H9 (cell line): Measurements from ENCODE around the gene CTNNAL1. TPM values are rescaled to one million over a fixed set of nuclear protein-coding genes. Genes with fewer than 3 reads are reported as not detected.
A peak's percentile ranks its signal among the peaks of the same experiment; 100 is the strongest.

ENCODE experiments used
- DNase-seq: peaks from one replicate; pipeline ENCODE4 v3.0.0-alpha.2; 2017
- H2AFZ ChIP-seq: one replicate; pipeline ENCODE4 v1.6.1; 2013; ENCODE audit warnings: mild to moderate bottlenecking, low read length, control low read depth, moderate library complexity
- H2AK5ac ChIP-seq: 2 replicates; pipeline ENCODE4 v1.6.1; 2013; ENCODE audit warnings: low read length, control low read depth, mixed read lengths; ENCODE audit not compliant: insufficient read length
- H2BK120ac ChIP-seq: one replicate; pipeline ENCODE4 v1.6.1; 2013; ENCODE audit warnings: low read depth, mild to moderate bottlenecking, low read length, control low read depth, inconsistent platforms; ENCODE audit not compliant: poor library complexity, severe bottlenecking
- H2BK12ac ChIP-seq: 2 replicates; pipeline ENCODE4 v1.6.1; 2013; ENCODE audit warnings: low read length, control low read depth, mixed read lengths, low read depth; ENCODE audit not compliant: insufficient read length
- H2BK15ac ChIP-seq: 2 replicates; pipeline ENCODE4 v1.6.1; 2013; ENCODE audit warnings: low read depth, low read length, control low read depth
- H2BK20ac ChIP-seq: one replicate; pipeline ENCODE4 v1.6.1; 2013; ENCODE audit warnings: low read depth, mild to moderate bottlenecking, low read length, control low read depth, inconsistent platforms; ENCODE audit not compliant: poor library complexity, severe bottlenecking
- H2BK5ac ChIP-seq: 2 replicates; pipeline ENCODE4 v1.6.1; 2013; ENCODE audit warnings: low read length, control low read depth, mixed read lengths; ENCODE audit not compliant: insufficient read length
- H3K14ac ChIP-seq: 2 replicates; pipeline ENCODE4 v1.6.1; 2013; ENCODE audit warnings: low read length, control low read depth; ENCODE audit not compliant: insufficient read depth
- H3K18ac ChIP-seq: 2 replicates; pipeline ENCODE4 v1.6.1; 2013; ENCODE audit warnings: low read depth, mild to moderate bottlenecking, mixed read lengths, low read length, control low read depth; ENCODE audit not compliant: insufficient read length
- H3K23ac ChIP-seq: 2 replicates; pipeline ENCODE4 v1.6.1; 2013; ENCODE audit warnings: low read length, control low read depth, mixed read lengths, low read depth; ENCODE audit not compliant: insufficient read length
- H3K23me2 ChIP-seq: 2 replicates; pipeline ENCODE4 v1.6.1; 2013; ENCODE audit warnings: low read depth, mild to moderate bottlenecking, mixed read lengths, low read length, control low read depth; ENCODE audit not compliant: insufficient read length, poor library complexity, severe bottlenecking
- H3K27ac ChIP-seq: 2 replicates; pipeline ENCODE4 v1.5.1; 2013; ENCODE audit warnings: low read length, control low read depth, mixed read lengths, low read depth; ENCODE audit not compliant: insufficient read length
- H3K27me3 ChIP-seq: 2 replicates; pipeline ENCODE4 v1.6.1; 2013; ENCODE audit warnings: low read length, control low read depth, inconsistent platforms; ENCODE audit not compliant: insufficient read depth
- H3K4ac ChIP-seq: 2 replicates; pipeline ENCODE4 v1.6.1; 2013; ENCODE audit warnings: low read depth, mild to moderate bottlenecking, control low read depth, inconsistent platforms, low read length, moderate library complexity
- H3K4me1 ChIP-seq: 2 replicates; pipeline ENCODE4 v1.6.1; 2013; ENCODE audit warnings: low read length, control low read depth, inconsistent platforms; ENCODE audit not compliant: insufficient read depth
- H3K4me2 ChIP-seq: 2 replicates; pipeline ENCODE4 v1.6.1; 2013; ENCODE audit warnings: low read length, control low read depth, mixed read lengths; ENCODE audit not compliant: insufficient read length, insufficient read depth
- H3K56ac ChIP-seq: 2 replicates; pipeline ENCODE4 v1.6.1; 2013; ENCODE audit warnings: low read depth, mild to moderate bottlenecking, mixed read lengths, low read length, control low read depth; ENCODE audit not compliant: insufficient read length
- H3K79me1 ChIP-seq: 2 replicates; pipeline ENCODE4 v1.6.1; 2013; ENCODE audit warnings: low read depth, mild to moderate bottlenecking, moderate library complexity, low read length, control low read depth, inconsistent platforms; ENCODE audit not compliant: insufficient read depth, poor library complexity, severe bottlenecking
- H3K79me2 ChIP-seq: 2 replicates; pipeline ENCODE4 v1.6.1; 2013; ENCODE audit warnings: low read length, control low read depth, inconsistent platforms; ENCODE audit not compliant: insufficient read depth
- H3K9ac ChIP-seq: 2 replicates; pipeline ENCODE4 v1.6.1; 2013; ENCODE audit warnings: low read length, control low read depth, mixed read lengths; ENCODE audit not compliant: insufficient read length; ENCODE audit errors: extremely low read depth
- H3K9me3 ChIP-seq: one replicate; pipeline ENCODE4 v1.6.1; 2013; ENCODE audit warnings: low read depth, low read length, inconsistent platforms; ENCODE audit not compliant: control insufficient read depth
- H3T11ph ChIP-seq: one replicate; pipeline ENCODE4 v1.6.1; 2013; ENCODE audit warnings: mild to moderate bottlenecking, low read length, control low read depth, inconsistent platforms
- H4K20me1 ChIP-seq: one replicate; pipeline ENCODE4 v1.6.1; 2013; ENCODE audit not compliant: control insufficient read depth, insufficient read length, insufficient read depth
- H4K5ac ChIP-seq: 2 replicates; pipeline ENCODE4 v1.6.1; 2013; ENCODE audit warnings: low read depth, mild to moderate bottlenecking, mixed read lengths, low read length, control low read depth; ENCODE audit not compliant: insufficient read length
- H4K8ac ChIP-seq: replicated peaks from 2 replicates; pipeline ENCODE4 v1.6.1; 2013; ENCODE audit warnings: low read length, control low read depth, mixed read lengths, low read depth; ENCODE audit not compliant: insufficient read length
- H4K91ac ChIP-seq: 2 replicates; pipeline ENCODE4 v1.6.1; 2013; ENCODE audit warnings: low read depth, mild to moderate bottlenecking, moderate library complexity, mixed read lengths, low read length, control low read depth; ENCODE audit not compliant: insufficient read length
- H3K27ac Mint-ChIP-seq, 3 experiments: 2 replicates in 2 of 3; 3 replicates in 1 of 3; pipeline ENCODE4 v1.8.0; 2020 to 2021; ENCODE audit warnings: mixed read lengths in 3 of 3, mild to moderate bottlenecking in 1 of 3, moderate library complexity in 1 of 3
- H3K27me3 Mint-ChIP-seq: 2 replicates; pipeline ENCODE4 v1.8.0; 2021; ENCODE audit warnings: low read depth, mild to moderate bottlenecking, moderate library complexity, mixed read lengths
- H3K36me3 Mint-ChIP-seq, 3 experiments: 2 replicates in 2 of 3; 3 replicates in 1 of 3; pipeline ENCODE4 v1.8.0; 2020 to 2021; ENCODE audit warnings: low read depth in 3 of 3, mixed read lengths in 3 of 3; ENCODE audit not compliant: insufficient read depth in 1 of 3
- H3K4me1 Mint-ChIP-seq, 2 experiments: 2 replicates each; pipeline ENCODE4 v1.8.0; 2020; ENCODE audit warnings: mixed read lengths in 2 of 2
- H3K4me3 Mint-ChIP-seq, 2 experiments: 2 replicates in 1 of 2; 3 replicates in 1 of 2; pipeline ENCODE4 v1.8.0; 2020 to 2021; ENCODE audit warnings: mild to moderate bottlenecking in 2 of 2, mixed read lengths in 2 of 2, moderate library complexity in 1 of 2
- H3K9me3 Mint-ChIP-seq, 2 experiments: 2 replicates in 1 of 2; 3 replicates in 1 of 2; pipeline ENCODE4 v1.8.0; 2020; ENCODE audit warnings: mild to moderate bottlenecking in 2 of 2, mixed read lengths in 2 of 2, moderate library complexity in 1 of 2
- CTCF ChIP-seq: fragments of 200-600 bp; sonication (generic); conservative IDR thresholded peaks from 3 replicates; pipeline ENCODE4 v1.8.0; 2021; ENCODE audit warnings: antibody characterized with exemption, mild to moderate bottlenecking
- WGBS: extraction: QIAGEN DNeasy Blood & Tissue Kit; methylation state at CpG from one replicate; pipeline ENCODE4 v1.1.7; 2013; ENCODE audit warnings: missing lambda C conversion rate, low lambda C conversion rate, mixed read lengths; ENCODE audit not compliant: insufficient read length; ENCODE audit errors: extremely low coverage; 5-methylcytosine and 5-hydroxymethylcytosine counted together
- long read RNA-seq: library from polyadenylated mRNA; unstranded; transcript quantifications from one replicate; pipeline ENCODE4 v2.0.0, GENCODE V29; 2020
- total RNA-seq: library from RNA; stranded (reverse); gene quantifications from 2 replicates; pipeline ENCODE4 v1.2.1, GENCODE V29; 2021

The CTNNAL1 gene, protein sequence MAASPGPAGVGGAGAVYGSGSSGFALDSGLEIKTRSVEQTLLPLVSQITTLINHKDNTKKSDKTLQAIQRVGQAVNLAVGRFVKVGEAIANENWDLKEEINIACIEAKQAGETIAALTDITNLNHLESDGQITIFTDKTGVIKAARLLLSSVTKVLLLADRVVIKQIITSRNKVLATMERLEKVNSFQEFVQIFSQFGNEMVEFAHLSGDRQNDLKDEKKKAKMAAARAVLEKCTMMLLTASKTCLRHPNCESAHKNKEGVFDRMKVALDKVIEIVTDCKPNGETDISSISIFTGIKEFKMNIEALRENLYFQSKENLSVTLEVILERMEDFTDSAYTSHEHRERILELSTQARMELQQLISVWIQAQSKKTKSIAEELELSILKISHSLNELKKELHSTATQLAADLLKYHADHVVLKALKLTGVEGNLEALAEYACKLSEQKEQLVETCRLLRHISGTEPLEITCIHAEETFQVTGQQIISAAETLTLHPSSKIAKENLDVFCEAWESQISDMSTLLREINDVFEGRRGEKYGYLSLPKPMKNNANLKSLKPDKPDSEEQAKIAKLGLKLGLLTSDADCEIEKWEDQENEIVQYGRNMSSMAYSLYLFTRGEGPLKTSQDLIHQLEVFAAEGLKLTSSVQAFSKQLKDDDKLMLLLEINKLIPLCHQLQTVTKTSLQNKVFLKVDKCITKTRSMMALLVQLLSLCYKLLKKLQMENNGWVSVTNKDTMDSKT
- total RNA-seq, result 51.9 and 52.9 TPM in 2 replicates
- long read RNA-seq, transcript CTNNAL1-204 (19 exons, 2,522 nt), result minor isoform, 19 of 274 reads
- long read RNA-seq, transcript CTNNAL1-201 (19 exons, 2,490 nt), result major isoform, 171 of 274 reads
- long read RNA-seq, partial matches to known transcripts, result 38 of 274 reads
- long read RNA-seq, other reads (novel, unspliced or antisense), result 46 of 274 reads

DNA sequence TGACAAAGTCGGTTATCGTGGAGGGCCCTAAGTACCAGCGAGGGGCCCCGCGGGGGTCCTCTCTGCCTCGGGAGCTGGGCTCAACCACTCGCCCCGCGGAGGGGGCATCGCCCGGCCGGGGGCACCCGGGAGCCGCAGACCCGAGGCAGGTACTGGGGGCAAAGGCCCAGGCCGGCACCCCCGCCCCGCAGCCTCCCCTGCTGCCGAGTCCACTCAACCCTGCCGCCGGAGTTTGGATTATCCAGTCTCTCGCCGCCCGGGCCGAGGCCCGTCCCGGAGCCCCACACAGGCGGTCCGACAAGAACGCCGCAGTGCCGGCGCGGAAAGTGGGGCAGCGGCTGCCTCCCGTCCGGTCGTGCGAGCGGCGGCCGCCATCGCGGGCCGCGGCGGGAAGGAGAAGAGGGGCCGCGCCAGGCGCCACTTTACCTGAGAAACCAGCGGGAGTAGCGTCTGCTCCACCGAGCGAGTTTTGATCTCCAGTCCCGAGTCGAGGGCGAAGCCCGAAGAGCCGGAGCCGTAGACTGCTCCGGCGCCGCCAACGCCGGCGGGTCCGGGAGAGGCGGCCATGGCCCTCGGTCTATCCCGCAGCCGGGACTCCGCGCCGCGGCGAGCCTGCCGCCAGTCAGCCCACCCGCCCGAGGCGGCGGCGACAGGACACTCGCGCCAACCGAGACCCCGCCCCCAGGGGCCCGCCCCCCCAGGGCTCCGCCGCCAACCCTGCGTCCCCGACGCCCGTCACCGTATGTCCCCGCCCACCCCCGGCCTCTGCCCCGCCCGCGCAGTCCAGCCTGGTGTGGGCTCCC lies at the start of gene CTNNAL1:
Gene CTNNAL1 (minus strand): TSS at position 624 of the 803 bp plus-strand sequence. CDS start 57 bp downstream, at position 567.
- peak within 1 kb of the TSS; percentile 84 for H2AFZ ChIP-seq
- no CpG with 5 or more reads among the region's 99 CpGs for WGBS
- Mint-ChIP-seq H3K9me3 (no peaks in the 10 kb centered on the region; a peak in 2 of 5 replicates), H3K27ac (peak within 1 kb of the TSS; percentile 89 to 97 (median 95)), H3K4me3 (peak within 1 kb of the TSS; percentile 93 to 94), H3K27me3 (peaks cover 11% of the 10 kb centered on the region), H3K36me3 (peaks cover 0 to 6% (median 0%) of the 10 kb centered on the region in 3 experiments; a peak in 3 of 7 replicates), H3K4me1 (peaks cover 19 to 33% of the 10 kb centered on the region in 2 experiments)
- peak within 1 kb of the TSS; percentile 96 for H3K4me2 ChIP-seq
- H3K4ac ChIP-seq, result no peak within 1 kb of the TSS
- no peaks in the 10 kb centered on the region for H3K4me1 ChIP-seq
- H4K8ac ChIP-seq, result no peak within 1 kb of the TSS
- no peak within 1 kb of the TSS for H2BK15ac ChIP-seq
- no peak for TF ChIP-seq CTCF
- no peaks in the 10 kb centered on the region for H4K20me1 ChIP-seq
- H3K18ac ChIP-seq, result peak within 1 kb of the TSS; percentile 76
- H3K9ac ChIP-seq, result peak within 1 kb of the TSS; percentile 70
- H2BK12ac ChIP-seq, result no peak within 1 kb of the TSS
- no peak within 1 kb of the TSS for H3K27ac ChIP-seq
- no peak within 1 kb of the TSS for H2AK5ac ChIP-seq
- H3K79me1 ChIP-seq, result no peaks in the 10 kb centered on the region
- no peak within 1 kb of the TSS for H2BK5ac ChIP-seq
- no peak within 1 kb of the TSS for H4K91ac ChIP-seq
- H3K27me3 ChIP-seq, result no peaks in the 10 kb centered on the region; the same call in 1 of the 2 replicates
- no peak within 1 kb of the TSS for H2BK20ac ChIP-seq
- no peaks in the 10 kb centered on the region for H3K9me3 ChIP-seq
- H3K79me2 ChIP-seq, result no peaks in the 10 kb centered on the region
- H2BK120ac ChIP-seq, result no peak within 1 kb of the TSS
- no peak within 1 kb of the TSS for H3K23ac ChIP-seq
- H3K23me2 ChIP-seq, result peaks cover 12% of the 10 kb centered on the region
- H4K5ac ChIP-seq, result no peak within 1 kb of the TSS
- H3K56ac ChIP-seq, result no peak within 1 kb of the TSS
- DNase-seq, result peak; percentile 98
- H3T11ph ChIP-seq, result no peak within 1 kb of the TSS
- H3K14ac ChIP-seq, result peak within 1 kb of the TSS; percentile 72
